Measurements from ENCODE around the gene NRROS.

- TF ChIP-seq CTCF (IDR thresholded peaks at IDR 0.05): no peak
- TF ChIP-seq POLR2AphosphoS5 (IDR thresholded peaks at IDR 0.05; ENCODE audit: insufficient read depth in 1 of 2, low read depth in 1 of 2): no peak
- TF ChIP-seq POLR2A (IDR thresholded peaks at IDR 0.05): no peak
These were observed 38.4 kb downstream of the NRROS start for GRCh38 chr3:196677931-196678330.

All from vagina (tissue), 2 donors.